Panc1 (cell line): Measurements from ENCODE around the gene SERPINB2. TPM values are rescaled to one million over a fixed set of nuclear protein-coding genes. Genes with fewer than 3 reads are reported as not detected.

Experiments used
- total RNA-seq: library from RNA; stranded (reverse); gene quantifications from one replicate; pipeline ENCODE4 v1.2.1, GENCODE V29; 2021; ENCODE audit not compliant: unreplicated experiment

Gene SERPINB2
- total RNA-seq, 1 experiment from 2014 or later, result not detected

Other genes starting within 250 kb of the SERPINB2 start
- gene SERPINB4, start 243.4 kb upstream of the SERPINB2 start, total RNA-seq, result not detected
- not detected for gene SERPINB3, start 225.8 kb upstream of the SERPINB2 start, total RNA-seq
- not detected for gene SERPINB11, start 184.7 kb upstream of the SERPINB2 start, total RNA-seq
- not detected for gene SERPINB7, start 112.3 kb upstream of the SERPINB2 start, total RNA-seq
- not detected for gene SERPINB10, start 20.3 kb downstream of the SERPINB2 start, total RNA-seq
- gene HMSD, start 61.6 kb downstream of the SERPINB2 start, total RNA-seq, result 1.3 TPM
- 2.0 TPM for gene SERPINB8, start 82.4 kb downstream of the SERPINB2 start, total RNA-seq